A549 (cell line): ENCODE data around the gene SPRYD3.

Experiments used
- CTCF ChIP-seq: fragments of >200 bp; sonication (Bioruptor Twin); formaldehyde crosslinking; IDR thresholded peaks from 3 replicates; pipeline ENCODE4 v1.5.1; 2016
- KDM1A ChIP-seq: fragments of 200-600 bp; sonication (generic); IDR thresholded peaks from 2 replicates; pipeline ENCODE4 v1.6.1; 2016; ENCODE audit warnings: low read depth, mild to moderate bottlenecking
- NPAS2 ChIP-seq: fragments of 250-450 bp; sonication (Bioruptor Pico); IDR thresholded peaks from 2 replicates; pipeline ENCODE4 v1.8.0; 2022; ENCODE audit warnings: mild to moderate bottlenecking, moderate library complexity, borderline replicate concordance
- POLR2AphosphoS2 ChIP-seq: conservative IDR thresholded peaks from 2 replicates; pipeline ENCODE4 v1.6.1; 2012; ENCODE audit warnings: low read length, improper control_type of control experiment, inconsistent platforms

GRCh38 chr12:53077030-53077429 is 2.2 kb downstream of the SPRYD3 start:
- TF ChIP-seq POLR2AphosphoS2 (no peak), NPAS2 (CRISPR knock-in tag) (no peak), CTCF (no peak), KDM1A (no peak)
